ENCODE measurements around the gene TPSG1. TPM values are rescaled to one million over a fixed set of nuclear protein-coding genes. Genes with fewer than 3 reads are reported as not detected.
"Not testable (repeated sequence)": the region's sequence is repeated elsewhere in the genome, so short reads cannot be mapped to it uniquely, and the experiment has no call there.

Gene TPSG1
- total RNA-seq, 1 experiment from 2014 or later = not detected

DNA sequence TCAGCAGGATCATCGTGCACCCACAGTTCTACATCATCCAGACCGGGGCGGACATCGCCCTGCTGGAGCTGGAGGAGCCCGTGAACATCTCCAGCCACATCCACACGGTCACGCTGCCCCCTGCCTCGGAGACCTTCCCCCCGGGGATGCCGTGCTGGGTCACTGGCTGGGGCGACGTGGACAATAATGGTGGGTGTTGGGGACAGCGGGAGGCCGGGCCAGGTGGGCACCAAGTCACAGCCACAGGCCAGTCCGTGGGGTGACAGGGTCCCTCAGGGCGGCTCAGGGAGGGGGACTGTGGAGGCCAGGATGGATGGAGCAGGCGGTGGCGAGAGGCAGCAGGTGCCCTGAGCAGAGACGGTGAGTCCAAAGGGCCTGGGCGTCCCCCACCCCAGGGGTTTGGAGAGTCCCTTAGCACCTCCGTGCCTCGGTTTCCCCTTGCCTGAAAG lies 31.8 kb upstream of the TPSG1 start:
- DNase-seq (ENCODE audit: low read depth) = no peak

DNA sequence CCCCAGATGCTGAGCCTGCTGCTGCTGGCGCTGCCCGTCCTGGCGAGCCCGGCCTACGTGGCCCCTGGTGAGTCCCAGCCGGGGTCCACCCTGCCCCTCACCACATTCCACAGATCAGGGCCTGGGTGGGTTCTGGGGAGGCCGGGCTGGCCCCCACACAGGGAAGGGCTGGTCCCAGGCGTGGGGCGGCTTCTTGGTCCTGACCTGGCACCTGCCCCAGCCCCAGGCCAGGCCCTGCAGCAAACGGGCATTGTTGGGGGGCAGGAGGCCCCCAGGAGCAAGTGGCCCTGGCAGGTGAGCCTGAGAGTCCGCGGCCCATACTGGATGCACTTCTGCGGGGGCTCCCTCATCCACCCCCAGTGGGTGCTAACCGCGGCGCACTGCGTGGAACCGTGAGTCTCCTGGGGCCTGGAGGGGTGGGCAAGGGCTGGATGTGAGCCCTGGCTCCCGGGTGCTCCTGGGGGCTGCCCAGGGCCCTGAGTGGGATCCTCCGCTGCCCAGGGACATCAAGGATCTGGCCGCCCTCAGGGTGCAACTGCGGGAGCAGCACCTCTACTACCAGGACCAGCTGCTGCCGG lies 31.3 kb upstream of the TPSG1 start:
- not testable (repeated sequence) for DNase-seq (ENCODE audit: low read depth)

DNA sequence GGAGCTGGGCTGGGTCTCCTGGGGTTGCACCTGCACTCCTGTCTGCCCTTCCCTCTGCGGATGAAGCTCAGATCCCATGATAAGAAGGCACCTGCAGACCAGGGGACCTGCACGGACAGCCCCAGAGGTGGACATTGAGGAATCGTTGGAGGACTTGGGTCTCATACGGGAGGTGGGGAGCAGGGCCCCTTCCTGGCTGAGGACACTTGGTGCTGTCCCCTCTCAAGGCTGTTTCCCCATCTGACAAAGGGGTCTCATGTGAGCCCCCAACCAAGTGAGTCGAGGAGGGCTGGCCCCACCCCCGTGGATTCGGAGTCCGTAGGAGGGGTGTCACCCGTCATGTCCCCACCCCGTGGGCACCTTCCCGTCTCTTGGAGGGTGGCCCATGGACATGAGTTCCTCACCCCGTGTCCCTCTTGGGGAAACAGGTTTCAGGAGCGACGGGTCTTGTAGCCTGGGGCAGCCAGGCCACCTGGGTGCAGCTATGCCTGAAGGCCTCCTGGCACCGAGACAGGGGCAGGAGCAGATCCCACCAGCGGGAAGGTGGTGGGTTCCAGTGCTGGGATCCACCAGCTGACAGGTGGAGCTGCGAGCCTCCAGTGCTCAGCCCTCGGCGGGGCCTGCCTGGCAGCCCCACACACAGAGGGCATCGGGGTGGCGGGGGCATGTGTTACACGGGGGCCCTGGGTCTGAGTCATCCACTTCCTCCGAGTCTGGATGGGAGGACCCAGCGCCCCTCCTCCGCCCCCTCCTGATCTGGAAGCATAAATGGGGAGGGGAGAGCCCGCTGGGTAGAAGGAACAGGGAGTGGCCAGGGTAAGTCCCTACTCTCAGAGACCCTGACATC lies 30.4 kb upstream of the TPSG1 start, which contains the start of gene TPSD1:
TSS of gene TPSD1 (plus strand) at position 794 of the 847 bp plus-strand sequence. CDS start 212 bp downstream, outside the sequence.
- DNase-seq (ENCODE audit: low read depth) = not testable (repeated sequence)

DNA sequence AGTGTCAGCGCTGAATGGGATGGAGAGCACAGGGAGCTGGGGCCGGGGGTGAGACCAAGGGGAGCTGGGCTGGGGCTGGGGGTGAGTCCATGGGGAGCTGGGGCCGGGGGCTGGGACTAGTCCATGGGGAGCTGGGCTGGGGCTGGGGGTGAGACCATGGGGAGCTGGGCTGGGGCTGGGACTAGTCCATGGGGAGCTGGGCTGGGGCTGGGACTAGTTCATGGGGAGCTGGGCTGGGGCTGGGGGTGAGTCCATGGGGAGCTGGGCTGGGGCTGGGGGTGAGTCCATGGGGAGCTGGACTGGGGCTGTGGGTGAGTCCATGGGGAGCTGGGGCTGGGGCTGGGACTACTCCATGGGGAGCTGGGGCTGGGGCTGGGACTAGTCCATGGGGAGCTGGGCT lies 29.8 kb upstream of the TPSG1 start:
- DNase-seq (ENCODE audit: low read depth) = not testable (repeated sequence)

DNA sequence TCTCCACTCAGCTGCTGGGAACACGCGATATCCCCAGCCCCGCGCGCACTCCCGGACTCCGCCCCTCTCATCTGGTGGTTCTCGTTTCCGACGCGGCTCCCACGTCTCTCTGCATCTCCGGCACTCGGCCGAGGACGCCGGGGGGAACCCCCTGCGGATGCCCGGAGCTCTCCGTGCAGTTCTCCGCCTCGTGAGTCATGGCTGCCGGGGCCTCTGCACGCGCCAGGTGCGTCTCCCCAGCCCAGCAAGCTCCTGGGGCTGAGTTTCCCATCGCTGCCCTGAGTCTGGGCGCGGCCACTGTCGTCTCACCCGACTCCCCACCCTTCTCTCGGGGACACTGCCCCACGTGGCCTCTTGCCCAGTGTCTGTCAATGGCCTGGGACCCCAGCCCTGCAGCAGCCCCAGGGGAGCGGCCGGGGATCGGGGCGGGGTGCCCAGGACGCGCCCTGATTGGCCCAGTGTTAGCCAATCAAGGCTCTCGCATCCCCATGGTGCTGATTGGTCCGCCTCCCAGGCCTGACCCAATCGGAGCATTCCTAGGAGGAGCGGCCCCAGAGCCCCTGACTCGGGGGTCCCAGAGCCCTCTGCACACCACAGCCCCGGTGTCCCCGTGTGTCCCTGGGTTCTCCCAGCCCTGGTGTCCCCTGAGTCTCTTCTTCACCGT lies 28.8 kb upstream of the TPSG1 start:
- not testable (repeated sequence) for DNase-seq (ENCODE audit: low read depth)

DNA sequence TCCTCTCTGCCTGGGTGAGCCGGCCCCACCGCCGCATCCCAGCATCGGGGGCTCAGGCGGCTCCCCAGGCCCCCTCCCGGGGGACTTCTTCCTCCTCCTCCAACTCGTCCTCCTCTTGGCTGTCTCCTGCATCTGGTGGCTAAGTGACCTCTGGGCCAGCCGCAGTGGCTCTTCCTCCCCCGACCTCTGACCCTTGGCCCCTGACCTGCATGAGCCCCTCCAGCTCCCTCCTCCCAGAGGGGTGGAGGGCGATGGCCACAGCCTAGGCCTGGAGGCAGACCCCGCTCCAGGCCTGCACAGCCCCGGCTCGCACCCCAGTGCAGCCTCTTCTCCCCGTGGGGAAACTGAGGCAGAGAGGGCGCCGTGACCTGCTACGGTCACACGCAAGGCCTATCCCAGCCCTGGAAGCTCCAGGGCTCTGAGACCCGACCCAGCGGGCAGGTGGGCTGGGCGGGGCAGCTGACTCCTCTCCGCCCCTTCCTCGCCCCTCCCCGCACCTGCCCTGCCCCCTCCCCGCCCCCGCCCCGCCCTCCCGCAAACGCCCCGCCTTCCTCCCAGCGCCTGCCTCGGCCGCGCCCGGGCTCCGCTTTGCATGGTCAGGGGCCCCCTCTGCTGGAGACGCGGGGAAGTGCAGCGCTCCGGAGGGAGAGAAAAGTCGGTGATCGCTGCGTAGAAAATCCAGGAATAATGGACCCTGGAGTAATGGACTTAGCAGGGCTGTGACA lies 24.1 kb upstream of the TPSG1 start:
- DNase-seq (ENCODE audit: low read depth) = not testable (repeated sequence)

DNA sequence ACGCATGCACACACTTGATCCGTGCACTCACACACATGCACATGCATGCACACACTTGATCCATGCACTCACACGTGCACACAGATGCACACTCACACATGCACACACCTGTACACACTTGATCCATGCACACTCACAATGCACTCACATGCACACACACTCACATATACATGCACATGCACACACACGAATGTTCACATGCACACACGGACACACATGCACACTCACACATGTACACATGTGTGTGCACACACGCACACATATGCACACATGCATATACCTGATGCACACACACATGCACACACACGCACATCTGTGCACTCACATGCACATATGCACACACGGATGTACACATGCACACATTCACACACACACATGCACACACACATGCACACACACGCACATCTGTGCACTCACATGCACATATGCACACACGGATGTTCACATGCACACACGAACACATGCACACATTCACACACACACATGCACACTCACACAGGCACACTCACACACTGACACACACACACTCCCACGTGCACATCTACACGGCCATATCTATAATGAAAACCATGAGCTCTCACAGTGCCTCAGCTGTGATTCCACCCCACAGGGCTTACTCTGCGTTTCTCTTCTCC lies 23.0 kb upstream of the TPSG1 start:
- DNase-seq (ENCODE audit: low read depth) = not testable (repeated sequence)

DNA sequence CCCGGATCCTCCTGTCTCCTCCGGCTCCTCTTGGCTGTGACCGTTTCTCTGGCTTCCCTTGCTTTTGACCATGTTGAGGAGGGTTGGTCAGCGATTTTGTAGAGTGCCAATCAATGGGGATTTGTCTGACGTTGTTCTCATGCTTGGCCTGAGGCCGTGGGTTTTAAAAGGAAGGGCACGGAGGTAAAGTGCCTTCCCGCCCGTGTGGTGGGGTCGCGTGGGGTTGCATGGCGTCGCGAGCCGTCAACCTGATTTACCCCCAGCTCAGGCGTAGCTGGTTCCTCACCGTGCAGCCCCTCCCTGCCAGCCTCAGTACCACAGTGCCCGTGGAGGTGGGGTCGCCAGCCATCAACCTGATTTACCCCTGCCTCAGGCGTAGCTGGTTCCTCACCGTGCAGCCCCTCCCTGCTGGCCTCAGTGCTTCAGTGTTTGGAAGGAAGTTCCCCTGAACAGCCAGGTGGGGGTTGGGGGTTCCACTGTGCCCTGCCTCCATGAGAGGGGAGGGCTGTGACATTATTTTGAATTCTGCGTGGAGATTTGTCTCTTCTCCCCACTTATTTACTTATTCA lies 20.5 kb upstream of the TPSG1 start:
- DNase-seq (ENCODE audit: low read depth) = no peak

DNA sequence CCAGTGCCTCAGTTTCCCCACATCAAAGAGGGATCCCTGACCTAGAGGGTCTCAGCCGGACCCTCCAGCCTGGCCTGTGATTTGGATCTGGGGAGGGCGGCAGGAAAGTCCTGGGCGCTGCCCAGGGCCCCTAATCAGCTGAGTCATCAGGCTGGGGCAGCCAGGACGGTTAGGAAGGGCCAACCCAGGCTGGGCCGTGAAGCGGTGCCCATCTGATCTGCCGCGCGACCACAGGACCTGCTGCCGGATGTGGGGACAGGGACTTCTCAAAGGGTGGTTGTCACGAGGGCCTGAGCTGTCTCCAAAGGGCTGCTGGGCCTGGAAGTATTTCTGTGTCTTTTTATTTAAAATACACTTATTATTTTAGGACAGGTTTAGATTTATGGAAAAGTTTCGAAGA lies 19.8 kb upstream of the TPSG1 start:
- DNase-seq (ENCODE audit: low read depth) = no peak

DNA sequence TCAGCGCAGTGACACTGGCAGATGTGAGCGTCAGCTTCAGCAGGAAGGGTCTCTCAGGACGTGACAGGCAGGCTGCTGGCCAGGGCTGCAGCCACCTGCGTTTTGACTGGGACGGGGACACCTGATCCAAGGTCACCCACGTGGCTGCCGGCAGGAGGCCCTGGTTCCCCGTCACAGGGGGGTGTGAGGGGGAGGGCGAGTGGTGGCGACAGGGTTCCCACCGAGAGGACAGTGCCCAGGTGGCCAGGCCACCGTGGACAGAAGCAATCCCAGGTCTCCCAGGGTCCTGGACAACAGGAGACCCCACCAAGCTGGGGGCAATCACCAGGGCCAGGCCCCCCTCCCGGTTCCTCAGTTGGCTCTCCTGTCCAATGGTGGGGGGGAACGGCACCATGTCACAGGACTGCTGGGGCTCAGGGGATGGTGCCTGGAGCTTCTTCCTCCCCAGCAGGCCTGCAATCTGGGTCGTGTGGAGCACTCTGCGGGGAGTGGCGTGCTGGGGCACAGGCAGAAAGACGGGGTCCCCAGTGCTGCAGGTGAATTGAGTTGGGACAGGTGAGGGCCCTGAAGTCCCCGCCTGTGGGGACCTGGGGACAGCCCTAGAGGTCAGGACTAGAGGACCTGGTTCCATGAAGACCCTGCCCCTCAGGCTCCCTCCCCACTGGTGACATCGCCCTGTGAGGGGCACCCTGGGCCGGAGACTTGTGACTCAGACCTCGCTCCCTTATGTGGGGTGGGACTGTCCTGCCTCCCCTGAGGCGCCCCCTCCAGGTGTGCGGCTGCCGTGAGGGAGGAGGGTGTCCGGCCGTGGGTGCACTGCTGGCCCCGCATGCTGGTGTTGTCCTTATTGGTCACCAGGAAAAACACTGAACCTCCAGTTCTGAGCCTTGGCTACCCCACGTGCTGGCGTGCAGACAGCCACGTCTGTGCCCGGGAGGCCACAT lies 19.1 kb upstream of the TPSG1 start:
- DNase-seq (ENCODE audit: low read depth) = not testable (repeated sequence)

DNA sequence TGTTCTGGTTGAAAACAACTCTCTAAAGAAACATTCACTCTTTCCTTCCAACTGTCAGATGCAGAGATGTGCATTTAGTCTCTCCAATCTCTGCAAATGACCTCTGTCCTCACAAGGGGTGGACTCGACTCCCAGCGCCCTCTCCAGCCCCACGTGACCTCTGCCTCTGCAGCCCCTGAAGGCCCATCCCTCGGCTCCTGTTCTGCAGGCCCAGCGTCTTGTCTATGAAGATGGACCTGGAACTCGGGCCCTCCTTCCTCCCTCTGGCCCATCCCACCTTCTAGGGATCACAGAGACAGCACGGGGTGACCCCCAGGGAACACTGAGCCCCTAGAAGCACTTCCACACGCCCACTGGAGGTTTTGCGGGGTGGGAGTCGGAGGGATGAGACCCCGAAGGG lies 18.3 kb upstream of the TPSG1 start:
- not testable (repeated sequence) for DNase-seq (ENCODE audit: low read depth)

DNA sequence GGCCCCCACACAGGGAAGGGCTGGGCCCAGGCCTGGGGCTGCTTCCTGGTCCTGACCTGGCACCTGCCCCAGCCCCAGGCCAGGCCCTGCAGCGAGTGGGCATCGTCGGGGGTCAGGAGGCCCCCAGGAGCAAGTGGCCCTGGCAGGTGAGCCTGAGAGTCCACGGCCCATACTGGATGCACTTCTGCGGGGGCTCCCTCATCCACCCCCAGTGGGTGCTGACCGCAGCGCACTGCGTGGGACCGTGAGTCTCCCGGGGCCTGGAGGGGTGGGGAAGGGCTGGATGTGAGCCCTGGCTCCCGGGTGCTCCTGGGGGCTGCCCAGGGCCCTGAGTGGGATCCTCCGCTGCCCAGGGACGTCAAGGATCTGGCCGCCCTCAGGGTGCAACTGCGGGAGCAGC lies 16.0 kb upstream of the TPSG1 start:
- DNase-seq (ENCODE audit: low read depth) = not testable (repeated sequence)

DNA sequence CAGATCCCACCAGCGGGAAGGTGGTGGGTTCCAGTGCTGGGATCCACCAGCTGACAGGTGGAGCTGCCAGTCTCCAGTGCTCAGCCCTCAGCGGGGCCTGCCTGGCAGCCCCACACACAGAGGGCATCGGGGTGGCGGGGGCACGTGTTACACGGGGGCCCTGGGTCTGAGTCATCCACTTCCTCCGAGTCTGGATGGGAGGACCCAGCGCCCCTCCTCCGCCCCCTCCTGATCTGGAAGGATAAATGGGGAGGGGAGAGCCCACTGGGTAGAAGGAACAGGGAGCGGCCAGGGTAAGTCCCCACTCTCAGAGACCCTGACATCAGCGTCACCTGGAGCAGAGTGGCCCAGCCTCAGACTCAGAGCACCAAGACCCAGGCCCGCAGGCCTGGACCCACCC lies 15.4 kb upstream of the TPSG1 start, which contains the start of gene TPSAB1:
TSS of gene TPSAB1 (plus strand) at position 270 of the 400 bp plus-strand sequence. CDS start 234 bp downstream, outside the sequence.
- not testable (repeated sequence) for DNase-seq (ENCODE audit: low read depth)

DNA sequence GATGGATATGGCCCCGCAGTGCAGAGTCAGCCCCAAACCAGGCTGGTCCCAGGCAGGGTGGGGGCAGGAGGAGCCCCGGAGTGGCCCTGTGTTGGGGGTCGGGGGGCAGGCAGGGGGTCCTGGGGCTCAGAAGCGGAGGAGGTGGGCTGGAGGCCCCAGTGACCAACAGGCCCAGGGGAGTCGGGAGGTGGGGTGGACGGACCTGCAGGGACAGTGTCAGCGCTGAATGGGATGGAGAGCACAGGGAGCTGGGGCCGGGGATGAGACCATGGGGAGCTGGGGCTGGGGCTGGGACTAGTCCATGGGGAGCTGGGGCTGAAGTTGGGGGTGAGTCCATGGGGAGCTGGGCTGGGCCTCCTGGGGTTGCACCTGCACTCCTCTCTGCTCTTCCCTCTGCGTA lies 14.5 kb upstream of the TPSG1 start:
- DNase-seq (ENCODE audit: low read depth) = not testable (repeated sequence)

DNA sequence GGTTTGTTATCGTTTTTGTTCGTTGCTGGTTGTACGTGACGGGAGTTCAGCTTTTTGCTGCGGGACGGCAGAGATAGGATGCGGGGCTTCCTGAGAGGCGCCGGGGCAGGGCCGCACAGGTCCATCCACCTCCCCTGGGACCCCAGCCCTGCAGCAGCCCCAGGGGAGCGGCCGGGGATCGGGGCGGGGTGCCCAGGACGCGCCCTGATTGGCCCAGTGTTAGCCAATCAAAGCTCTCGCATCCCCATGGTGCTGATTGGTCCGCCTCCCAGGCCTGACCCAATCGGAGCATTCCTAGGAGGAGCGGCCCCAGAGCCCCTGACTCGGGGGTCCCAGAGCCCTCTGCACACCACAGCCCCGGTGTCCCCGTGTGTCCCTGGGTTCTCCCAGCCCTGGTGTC lies 13.8 kb upstream of the TPSG1 start:
- not testable (repeated sequence) for DNase-seq (ENCODE audit: low read depth)

DNA sequence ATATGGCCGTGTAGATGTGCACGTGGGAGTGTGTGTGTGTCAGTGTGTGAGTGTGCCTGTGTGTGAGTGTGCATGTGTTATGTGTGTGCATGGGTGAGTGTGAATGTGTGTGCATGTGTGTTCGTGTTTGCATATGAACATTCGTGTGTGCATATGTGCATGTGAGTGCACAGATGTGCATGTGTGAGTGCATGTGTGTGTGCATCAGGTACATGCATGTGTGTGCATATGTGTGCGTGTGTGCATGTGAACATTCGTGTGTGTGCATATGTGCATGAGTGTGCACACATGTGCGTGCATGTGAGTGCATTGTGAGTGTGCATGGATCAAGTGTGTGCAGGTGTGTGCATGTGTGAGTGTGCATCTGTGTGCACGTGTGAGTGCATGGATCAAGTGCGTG lies 12.9 kb upstream of the TPSG1 start:
- DNase-seq (ENCODE audit: low read depth) = no peak

DNA sequence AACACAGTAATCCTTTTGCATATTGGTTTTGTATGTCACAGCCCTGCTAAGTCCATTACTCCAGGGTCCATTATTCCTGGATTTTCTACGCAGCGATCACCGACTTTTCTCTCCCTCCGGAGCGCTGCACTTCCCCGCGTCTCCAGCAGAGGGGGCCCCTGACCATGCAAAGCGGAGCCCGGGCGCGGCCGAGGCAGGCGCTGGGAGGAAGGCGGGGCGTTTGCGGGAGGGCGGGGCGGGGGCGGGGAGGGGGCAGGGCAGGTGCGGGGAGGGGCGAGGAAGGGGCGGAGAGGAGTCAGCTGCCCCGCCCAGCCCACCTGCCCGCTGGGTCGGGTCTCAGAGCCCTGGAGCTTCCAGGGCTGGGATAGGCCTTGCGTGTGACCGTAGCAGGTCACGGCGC lies 11.6 kb upstream of the TPSG1 start:
- not testable (repeated sequence) for DNase-seq (ENCODE audit: low read depth)

DNA sequence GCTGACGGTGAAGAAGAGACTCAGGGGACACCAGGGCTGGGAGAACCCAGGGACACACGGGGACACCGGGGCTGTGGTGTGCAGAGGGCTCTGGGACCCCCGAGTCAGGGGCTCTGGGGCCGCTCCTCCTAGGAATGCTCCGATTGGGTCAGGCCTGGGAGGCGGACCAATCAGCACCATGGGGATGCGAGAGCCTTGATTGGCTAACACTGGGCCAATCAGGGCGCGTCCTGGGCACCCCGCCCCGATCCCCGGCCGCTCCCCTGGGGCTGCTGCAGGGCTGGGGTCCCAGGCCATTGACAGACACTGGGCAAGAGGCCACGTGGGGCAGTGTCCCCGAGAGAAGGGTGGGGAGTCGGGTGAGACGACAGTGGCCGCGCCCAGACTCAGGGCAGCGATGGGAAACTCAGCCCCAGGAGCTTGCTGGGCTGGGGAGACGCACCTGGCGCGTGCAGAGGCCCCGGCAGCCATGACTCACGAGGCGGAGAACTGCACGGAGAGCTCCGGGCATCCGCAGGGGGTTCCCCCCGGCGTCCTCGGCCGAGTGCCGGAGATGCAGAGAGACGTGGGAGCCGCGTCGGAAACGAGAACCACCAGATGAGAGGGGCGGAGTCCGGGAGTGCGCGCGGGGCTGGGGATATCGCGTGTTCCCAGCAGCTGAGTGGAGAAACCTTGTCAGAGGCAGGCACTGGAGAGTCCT lies 7.1 kb upstream of the TPSG1 start:
- not testable (repeated sequence) for DNase-seq (ENCODE audit: low read depth)

DNA sequence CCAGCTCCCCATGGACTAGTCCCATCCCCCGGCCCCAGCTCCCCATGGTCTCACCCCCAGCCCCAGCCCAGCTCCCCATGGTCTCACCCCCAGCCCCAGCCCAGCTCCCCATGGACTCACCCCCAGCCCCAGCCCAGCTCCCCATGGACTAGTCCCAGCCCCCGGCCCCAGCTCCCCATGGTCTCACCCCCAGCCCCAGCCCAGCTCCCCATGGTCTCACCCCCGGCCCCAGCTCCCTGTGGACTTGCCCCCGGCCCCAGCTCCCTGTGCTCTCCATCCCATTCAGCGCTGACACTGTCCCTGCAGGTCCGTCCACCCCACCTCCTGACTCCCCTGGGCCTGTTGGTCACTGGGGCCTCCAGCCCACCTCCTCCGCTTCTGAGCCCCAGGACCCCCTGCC lies 6.2 kb upstream of the TPSG1 start:
- not testable (repeated sequence) for DNase-seq (ENCODE audit: low read depth)

Data from LHCN-M2 (cell line).